ENCODE measurements around the gene TPSB2. TPM values are rescaled to one million over a fixed set of nuclear protein-coding genes. Genes with fewer than 3 reads are reported as not detected.
"Not testable (repeated sequence)": the region's sequence is repeated elsewhere in the genome, so short reads cannot be mapped to it uniquely, and the experiment has no call there.

TPSB2 gene
- total RNA-seq, 5 donors from 2014 or later (not counting 1 experiment from before 2014, with no cell fraction given) = 0.32 to 4.3 (median 0.52) TPM; not detected in 1

DNA sequence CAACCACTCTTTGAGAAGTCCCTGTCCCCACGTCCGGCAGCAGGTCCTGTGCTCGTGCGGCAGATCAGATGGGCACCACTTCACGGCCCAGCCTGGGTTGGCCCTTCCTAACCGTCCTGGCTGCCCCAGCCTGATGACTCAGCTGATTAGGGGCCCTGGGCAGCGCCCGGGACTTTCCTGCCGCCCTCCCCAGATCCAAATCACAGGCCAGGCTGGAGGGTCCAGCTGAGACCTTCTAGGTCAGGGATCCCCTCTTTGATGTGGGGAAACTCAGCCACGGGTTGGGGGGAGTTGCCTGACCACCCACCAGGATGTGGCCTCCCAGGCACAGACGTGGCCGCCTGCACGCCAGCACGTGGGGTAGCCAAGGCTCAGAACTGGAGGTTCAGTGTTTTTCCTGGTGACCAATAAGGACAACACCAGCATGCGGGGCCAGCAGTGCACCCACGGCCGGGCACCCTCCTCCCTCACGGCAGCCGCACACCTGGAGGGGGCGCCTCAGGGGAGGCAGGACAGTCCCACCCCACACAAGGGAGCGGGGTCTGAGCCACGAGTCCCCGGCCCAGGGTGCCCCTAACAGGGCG, 4.2 kb downstream of the TPSB2 start:
- CTCF ChIA-PET; H3K4me3 ChIP-seq (ENCODE audit: control insufficient read depth in 1 of 2, extremely low read depth in 1 of 2, low read length in 1 of 2); H3K4me1 Mint-ChIP-seq; H3K36me3 ChIP-seq (ENCODE audit: control insufficient read depth in 2 of 2, extremely low read depth in 1 of 2, insufficient read depth in 1 of 2, low read length in 1 of 2); POLR2A ChIA-PET; H3K27ac ChIP-seq (ENCODE audit: low read length); H3K9me3 Mint-ChIP-seq; ATAC-seq (replicated peaks in 1 of 4); H3K4me1 ChIP-seq (ENCODE audit: control insufficient read depth in 1 of 2, extremely low read depth in 1 of 2, insufficient read depth in 2 of 2, low read length in 2 of 2); H3K27ac Mint-ChIP-seq; H3K4me3 Mint-ChIP-seq; H3K36me3 Mint-ChIP-seq; H3K27me3 Mint-ChIP-seq; DNase-seq; H3K9me3 ChIP-seq: not testable (repeated sequence)
- peaks cover 0 to 11% of the 10 kb centered on the region in 2 experiments for H3K27me3 ChIP-seq (replicated peaks in 1 of 2; ENCODE audit: control insufficient read depth in 2 of 2, extremely low read depth in 1 of 2, insufficient read depth in 2 of 2, low read length in 1 of 2)
- WGBS (ENCODE audit: insufficient coverage) = 50% methylated on average over 4 of the region's 24 CpGs

DNA sequence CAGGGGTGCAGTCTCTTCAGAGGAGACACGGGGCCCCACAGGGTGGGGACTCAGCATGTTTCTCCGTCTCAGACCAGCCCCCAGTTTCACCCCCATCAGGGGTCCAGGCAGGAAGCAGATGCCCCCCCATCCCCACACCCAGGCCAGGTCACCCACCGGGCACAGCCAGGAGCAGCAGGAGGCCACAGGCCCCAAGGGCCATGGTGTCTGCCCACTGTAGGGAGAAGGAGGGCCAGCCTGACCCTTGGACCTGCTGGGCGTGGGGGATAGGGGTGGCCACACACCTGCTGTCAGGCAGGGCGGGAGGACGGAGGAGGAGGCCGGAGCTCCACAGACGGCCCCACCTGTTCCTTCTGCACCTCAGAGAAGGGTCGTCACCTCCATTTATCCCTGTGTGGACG, 4.9 kb downstream of the TPSB2 start, which contains the start of gene TPSG1:
TSS of gene TPSG1 (minus strand) at position 218 of the 401 bp plus-strand sequence. CDS start at position 202, 16 bp downstream.
- no peak for DNase-seq
- no peaks in the 10 kb centered on the region for H3K4me1 Mint-ChIP-seq
- ChIA-PET CTCF (no interaction called here), POLR2A (no interaction called here)
- Histone ChIP-seq H3K27ac (ENCODE audit: low read length) (no peak within 1 kb of the TSS), H3K4me3 (ENCODE audit: control insufficient read depth in 1 of 2, extremely low read depth in 1 of 2, low read length in 1 of 2) (no peak within 1 kb of the TSS), H3K4me1 (ENCODE audit: control insufficient read depth in 1 of 2, extremely low read depth in 1 of 2, insufficient read depth in 2 of 2, low read length in 2 of 2) (no peaks in the 10 kb centered on the region), H3K36me3 (ENCODE audit: control insufficient read depth in 2 of 2, extremely low read depth in 1 of 2, insufficient read depth in 1 of 2, low read length in 1 of 2) (no peaks in the 10 kb centered on the region), H3K27me3 (replicated peaks in 1 of 2; ENCODE audit: control insufficient read depth in 2 of 2, extremely low read depth in 1 of 2, insufficient read depth in 2 of 2, low read length in 1 of 2) (peaks cover 0 to 8% of the 10 kb centered on the region in 2 experiments), H3K9me3 (no peaks in the 10 kb centered on the region)
- WGBS (ENCODE audit: insufficient coverage) = 20% methylated on average over 1 of the region's 10 CpGs
- no peak within 1 kb of the TSS for H3K27ac Mint-ChIP-seq
- no peak within 1 kb of the TSS for H3K4me3 Mint-ChIP-seq
- ATAC-seq (replicated peaks in 1 of 4) = no peak
- peaks cover 0 to 3% of the 10 kb centered on the region in 2 donors for H3K27me3 Mint-ChIP-seq
- no peaks in the 10 kb centered on the region for H3K36me3 Mint-ChIP-seq
- H3K9me3 Mint-ChIP-seq = no peaks in the 10 kb centered on the region

DNA sequence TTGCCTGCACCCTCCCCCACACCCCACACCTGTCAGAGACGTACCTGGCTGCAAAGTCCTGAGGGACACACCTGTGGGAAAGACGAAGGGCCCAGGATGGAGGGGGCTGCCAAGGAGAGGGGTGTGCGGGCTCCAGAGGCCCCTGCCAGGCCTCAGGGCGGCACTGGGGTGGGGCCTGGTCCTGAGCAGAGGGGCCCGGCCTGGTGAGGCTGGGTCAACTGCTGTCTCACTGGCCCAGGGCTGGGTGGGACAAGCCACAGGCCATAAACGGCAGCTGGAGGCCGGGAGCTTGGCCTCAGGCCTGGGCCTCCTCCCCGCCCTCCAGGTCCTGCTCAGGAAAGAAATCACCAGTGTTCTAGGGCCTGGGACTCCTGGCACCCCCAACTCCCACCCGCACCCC, 5.4 kb downstream of the TPSB2 start:
- H3K4me1 Mint-ChIP-seq = no peaks in the 10 kb centered on the region

DNA sequence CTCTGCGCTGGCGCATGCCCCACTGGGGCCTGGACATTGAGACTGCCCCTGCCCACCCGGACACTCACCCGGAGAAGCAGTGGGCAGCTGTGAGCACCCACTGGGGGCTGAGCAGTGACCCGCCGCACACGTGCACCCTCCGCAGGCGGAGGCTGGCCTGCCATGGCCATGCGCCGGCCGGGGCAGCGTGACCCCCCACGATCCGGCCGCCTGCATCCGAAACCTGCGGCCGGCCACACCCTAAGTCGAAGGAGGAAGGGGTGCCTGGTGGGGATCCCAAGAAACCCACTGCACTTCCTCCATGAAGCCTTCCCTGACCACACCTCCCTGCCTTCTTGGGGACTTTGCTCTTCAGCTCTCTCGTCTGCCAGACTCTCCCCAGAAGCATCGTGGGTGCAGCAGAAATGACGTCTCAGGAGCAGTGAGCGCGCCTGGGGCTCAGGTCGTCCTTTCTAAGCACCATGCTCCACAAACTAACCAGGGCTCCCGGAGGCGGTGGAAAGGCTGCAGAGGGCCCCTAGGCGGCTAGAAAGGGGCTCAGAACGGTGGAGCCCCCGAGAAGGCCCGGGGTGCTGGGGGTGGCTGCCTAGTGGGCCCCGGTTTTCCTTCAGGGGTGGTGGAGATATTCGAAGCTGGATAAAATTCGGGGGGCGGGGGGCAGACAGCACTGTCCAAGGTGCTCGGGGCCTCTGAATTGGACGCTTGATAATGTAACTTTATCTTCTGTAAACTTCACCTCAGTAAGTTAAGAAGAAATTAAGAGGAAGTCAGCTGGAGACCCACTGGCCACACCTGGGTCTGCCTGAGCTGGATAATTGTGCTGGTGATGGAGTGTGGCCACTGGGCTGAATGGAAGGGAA, 6.4 kb downstream of the TPSB2 start:
- CTCF ChIA-PET = no interaction called here
- no peaks in the 10 kb centered on the region for H3K36me3 ChIP-seq (ENCODE audit: control insufficient read depth in 2 of 2, extremely low read depth in 1 of 2, insufficient read depth in 1 of 2, low read length in 1 of 2)
- no peak overlapping the region for H3K27ac ChIP-seq (ENCODE audit: low read length)
- Mint-ChIP-seq H3K4me3 (no peak overlapping the region), H3K27me3 (peaks cover 0 to 3% of the 10 kb centered on the region in 2 donors), H3K4me1 (no peaks in the 10 kb centered on the region), H3K27ac (no peak overlapping the region), H3K9me3 (no peaks in the 10 kb centered on the region), H3K36me3 (no peaks in the 10 kb centered on the region)
- 85% methylated on average over 22 of the region's 38 CpGs for WGBS (ENCODE audit: insufficient coverage)
- POLR2A ChIA-PET = no interaction called here
- no peak for DNase-seq
- no peaks in the 10 kb centered on the region for H3K9me3 ChIP-seq
- peaks cover 0 to 8% of the 10 kb centered on the region in 2 experiments for H3K27me3 ChIP-seq (replicated peaks in 1 of 2; ENCODE audit: control insufficient read depth in 2 of 2, extremely low read depth in 1 of 2, insufficient read depth in 2 of 2, low read length in 1 of 2)
- no peaks in the 10 kb centered on the region for H3K4me1 ChIP-seq (ENCODE audit: control insufficient read depth in 1 of 2, extremely low read depth in 1 of 2, insufficient read depth in 2 of 2, low read length in 2 of 2)
- no peak overlapping the region for H3K4me3 ChIP-seq (ENCODE audit: control insufficient read depth in 1 of 2, extremely low read depth in 1 of 2, low read length in 1 of 2)
- no peak for ATAC-seq (replicated peaks in 1 of 4)

More for the DNA sequence above, 5.4 kb downstream of the TPSB2 start:
- DNase-seq (no peak), ATAC-seq (replicated peaks in 1 of 4) (no peak)
- Mint-ChIP-seq H3K27me3 (peaks cover 0 to 3% of the 10 kb centered on the region in 2 donors), H3K27ac (no peak overlapping the region), H3K9me3 (no peaks in the 10 kb centered on the region), H3K4me3 (no peak overlapping the region), H3K36me3 (no peaks in the 10 kb centered on the region)
- POLR2A ChIA-PET = no interaction called here
- CTCF ChIA-PET = no interaction called here
- H3K9me3 ChIP-seq = no peaks in the 10 kb centered on the region
- H3K36me3 ChIP-seq (ENCODE audit: control insufficient read depth in 2 of 2, extremely low read depth in 1 of 2, insufficient read depth in 1 of 2, low read length in 1 of 2) = no peaks in the 10 kb centered on the region
- 73% methylated on average over 3 of the region's 9 CpGs for WGBS (ENCODE audit: insufficient coverage)
- H3K27ac ChIP-seq (ENCODE audit: low read length) = no peak overlapping the region
- H3K27me3 ChIP-seq (replicated peaks in 1 of 2; ENCODE audit: control insufficient read depth in 2 of 2, extremely low read depth in 1 of 2, insufficient read depth in 2 of 2, low read length in 1 of 2) = peaks cover 0 to 8% of the 10 kb centered on the region in 2 experiments
- H3K4me1 ChIP-seq (ENCODE audit: control insufficient read depth in 1 of 2, extremely low read depth in 1 of 2, insufficient read depth in 2 of 2, low read length in 2 of 2) = no peaks in the 10 kb centered on the region
- H3K4me3 ChIP-seq (ENCODE audit: control insufficient read depth in 1 of 2, extremely low read depth in 1 of 2, low read length in 1 of 2) = no peak overlapping the region

DNA sequence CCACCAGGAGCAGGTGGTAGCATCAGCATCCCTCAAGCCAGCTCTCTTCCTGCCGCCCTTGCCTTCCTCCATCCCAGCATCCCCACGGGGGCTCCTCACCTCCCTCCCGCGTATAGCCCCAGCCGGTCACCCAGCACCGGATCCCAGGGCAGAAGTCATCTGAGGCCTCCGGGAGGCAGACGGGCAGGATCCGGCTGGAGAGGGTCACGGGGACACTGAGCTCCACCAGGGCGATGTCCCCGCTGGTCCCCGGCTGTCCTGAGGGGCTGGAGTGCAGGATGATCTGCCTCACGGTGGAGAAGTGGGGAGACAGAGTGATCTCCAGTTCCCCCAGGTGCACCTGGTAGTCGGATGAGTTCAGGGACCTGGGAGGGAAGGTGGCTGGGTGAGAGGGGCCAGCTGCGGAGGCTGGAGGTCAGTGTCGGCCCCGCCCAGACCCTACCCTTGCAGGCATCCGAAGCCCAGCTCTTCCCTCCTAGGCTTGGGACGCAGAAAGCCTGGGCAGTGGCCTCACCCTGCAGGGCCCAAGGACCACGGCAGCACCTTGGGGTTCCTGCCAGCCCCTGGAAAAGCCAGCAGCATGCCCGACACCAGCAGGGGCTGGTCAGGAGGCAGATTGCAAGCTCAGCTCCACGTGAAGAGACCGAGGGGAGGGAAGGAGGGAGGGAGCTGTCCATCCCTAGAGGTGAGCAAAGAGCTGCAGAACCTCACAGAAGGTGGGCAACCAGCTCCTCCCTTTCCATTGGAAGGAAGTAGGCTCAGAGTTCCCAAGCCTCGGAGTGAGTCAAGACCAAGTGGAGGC, 7.2 kb downstream of the TPSB2 start:
- no peaks in the 10 kb centered on the region for H3K36me3 ChIP-seq (ENCODE audit: control insufficient read depth in 2 of 2, extremely low read depth in 1 of 2, insufficient read depth in 1 of 2, low read length in 1 of 2)
- no peaks in the 10 kb centered on the region for H3K4me1 ChIP-seq (ENCODE audit: control insufficient read depth in 1 of 2, extremely low read depth in 1 of 2, insufficient read depth in 2 of 2, low read length in 2 of 2)
- no peaks in the 10 kb centered on the region for H3K4me1 Mint-ChIP-seq
- WGBS (ENCODE audit: insufficient coverage) = 66% methylated on average over 18 of the region's 25 CpGs
- H3K36me3 Mint-ChIP-seq = no peaks in the 10 kb centered on the region
- ATAC-seq (replicated peaks in 1 of 4) (no peak), DNase-seq (no peak)
- H3K9me3 Mint-ChIP-seq = no peaks in the 10 kb centered on the region
- H3K27ac ChIP-seq (ENCODE audit: low read length) = no peak overlapping the region
- peaks cover 0 to 8% of the 10 kb centered on the region in 2 experiments for H3K27me3 ChIP-seq (replicated peaks in 1 of 2; ENCODE audit: control insufficient read depth in 2 of 2, extremely low read depth in 1 of 2, insufficient read depth in 2 of 2, low read length in 1 of 2)
- H3K27me3 Mint-ChIP-seq = peaks cover 0 to 3% of the 10 kb centered on the region in 2 donors
- POLR2A ChIA-PET = no interaction called here
- no peaks in the 10 kb centered on the region for H3K9me3 ChIP-seq
- no peak overlapping the region for H3K4me3 Mint-ChIP-seq
- no peak overlapping the region for H3K4me3 ChIP-seq (ENCODE audit: control insufficient read depth in 1 of 2, extremely low read depth in 1 of 2, low read length in 1 of 2)
- H3K27ac Mint-ChIP-seq = no peak overlapping the region
- CTCF ChIA-PET = no interaction called here

Measured in T-cell (primary cell).